GM20431 (cell line): ENCODE measurements around the gene SLC39A10.
"Not testable (repeated sequence)": the region's sequence is repeated elsewhere in the genome, so short reads cannot be mapped to it uniquely, and the experiment has no call there.

Experiments used
- in situ Hi-C: fragments of 300-500 bp; cut with MseI, MboI; formaldehyde crosslinking; loops from one replicate; pipeline ENCODE4 v1.15.0; 2020; ENCODE audit warnings: low sequenced_read_pairs; ENCODE audit not compliant: unreplicated experiment

Gene SLC39A10

DNA sequence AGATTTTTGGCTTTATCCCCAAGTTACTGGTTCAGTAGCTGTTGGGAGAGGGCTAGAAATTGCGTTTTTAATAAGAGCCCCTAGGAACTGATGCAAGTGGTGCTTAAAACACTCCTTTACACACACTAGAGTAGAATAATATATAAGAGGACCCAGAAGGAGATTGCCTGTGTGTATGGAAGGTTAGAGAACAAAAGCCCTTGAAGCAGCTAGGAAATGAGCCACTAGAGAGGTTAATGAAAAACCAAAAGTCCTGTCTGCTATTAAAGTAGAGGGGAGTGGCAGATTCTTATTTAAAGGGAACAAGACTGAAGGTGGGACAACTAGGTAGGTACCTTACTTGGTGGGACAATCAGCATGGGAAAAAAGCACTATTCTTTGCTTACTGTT is 14.4 kb upstream of the SLC39A10 start:
- in situ Hi-C loops, result no loop called here

- in situ Hi-C loops, result not testable (repeated sequence)
These were observed 12.3 kb upstream of the SLC39A10 start for GRCh38 chr2:195644708-195645107.

- in situ Hi-C loops, result no loop called here
These were observed 11.6 kb upstream of the SLC39A10 start for GRCh38 chr2:195645413-195645812.

DNA sequence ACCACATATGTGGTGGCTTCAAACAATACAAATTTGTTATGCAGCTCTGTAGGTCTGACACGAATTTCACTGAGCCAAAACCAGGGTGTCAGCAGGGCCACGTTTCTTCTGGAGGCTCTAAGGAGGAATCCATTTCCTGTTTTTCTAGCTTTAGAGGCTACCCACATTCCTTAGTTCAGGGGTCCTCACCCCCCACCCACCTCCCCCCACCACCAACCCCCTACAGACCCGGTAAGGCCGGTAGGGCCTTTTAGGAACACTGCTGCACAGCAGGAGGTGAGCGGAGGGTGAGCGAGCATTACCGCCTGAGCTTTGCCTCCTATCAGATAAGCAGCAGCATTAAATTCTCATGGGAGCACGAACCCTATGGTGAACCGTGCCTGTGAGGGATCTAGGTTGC is 10.6 kb upstream of the SLC39A10 start:
- in situ Hi-C loops, result no loop called here

GRCh38 chr2:195647302-195647701 is 9.7 kb upstream of the SLC39A10 start:
- in situ Hi-C loops, result no loop called here

DNA sequence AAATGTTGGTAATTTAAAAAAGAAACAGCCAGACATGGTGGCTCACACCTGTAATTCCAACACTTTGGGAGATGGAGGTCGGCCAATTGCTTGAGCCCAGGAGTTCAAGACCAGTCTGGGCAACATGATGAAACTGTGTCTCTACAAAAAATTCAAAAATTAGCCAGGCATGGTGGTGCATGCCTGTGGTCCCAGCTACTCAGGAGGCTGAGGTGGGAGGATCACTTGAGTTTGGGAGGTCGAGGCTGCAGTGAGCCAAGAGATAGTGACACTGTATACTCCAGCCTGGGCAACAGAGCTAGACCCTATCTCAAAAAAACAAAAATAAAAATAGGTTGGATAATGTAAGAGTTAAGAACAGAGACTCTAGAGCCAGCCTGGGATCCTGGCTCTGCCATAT is 8.7 kb upstream of the SLC39A10 start:
- in situ Hi-C loops, result not testable (repeated sequence)

- in situ Hi-C loops, result no loop called here
These were observed 8.2 kb upstream of the SLC39A10 start for GRCh38 chr2:195648787-195649186.

- in situ Hi-C loops, result loop anchor here (25.0 kb wide), 2 partner anchors 137 to 413 kb away; partner anchors contain the start of gene DNAH7
These were observed 7.3 kb upstream of the SLC39A10 start for GRCh38 chr2:195649629-195650190.

DNA sequence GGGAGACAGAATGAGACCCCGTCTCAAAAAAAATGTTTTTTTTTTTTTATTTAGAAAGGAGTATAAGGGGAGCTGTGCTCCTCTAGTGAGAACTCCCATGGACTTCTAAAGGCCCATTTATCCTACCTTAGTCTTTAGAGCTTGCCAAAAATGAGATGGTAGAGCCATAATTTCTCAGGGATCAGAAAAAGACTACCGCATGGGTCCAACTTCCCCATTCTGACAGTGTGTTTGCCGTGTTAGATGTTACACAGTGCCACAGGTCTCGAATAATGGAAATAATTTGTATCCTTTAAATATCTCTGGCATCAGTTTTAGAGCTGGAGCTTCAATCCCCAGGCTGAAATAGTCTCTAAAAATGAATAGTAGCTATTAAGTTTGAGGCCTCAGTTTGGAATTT is 6.0 kb upstream of the SLC39A10 start:
- in situ Hi-C loops, result loop anchor here (25.0 kb wide), 2 partner anchors 139 to 411 kb away; partner anchors contain the start of gene DNAH7

GRCh38 chr2:195652911-195653310 is 4.1 kb upstream of the SLC39A10 start:
- in situ Hi-C loops, result loop anchor here (25.0 kb wide), 2 partner anchors 141 to 409 kb away; partner anchors contain the start of gene DNAH7

DNA sequence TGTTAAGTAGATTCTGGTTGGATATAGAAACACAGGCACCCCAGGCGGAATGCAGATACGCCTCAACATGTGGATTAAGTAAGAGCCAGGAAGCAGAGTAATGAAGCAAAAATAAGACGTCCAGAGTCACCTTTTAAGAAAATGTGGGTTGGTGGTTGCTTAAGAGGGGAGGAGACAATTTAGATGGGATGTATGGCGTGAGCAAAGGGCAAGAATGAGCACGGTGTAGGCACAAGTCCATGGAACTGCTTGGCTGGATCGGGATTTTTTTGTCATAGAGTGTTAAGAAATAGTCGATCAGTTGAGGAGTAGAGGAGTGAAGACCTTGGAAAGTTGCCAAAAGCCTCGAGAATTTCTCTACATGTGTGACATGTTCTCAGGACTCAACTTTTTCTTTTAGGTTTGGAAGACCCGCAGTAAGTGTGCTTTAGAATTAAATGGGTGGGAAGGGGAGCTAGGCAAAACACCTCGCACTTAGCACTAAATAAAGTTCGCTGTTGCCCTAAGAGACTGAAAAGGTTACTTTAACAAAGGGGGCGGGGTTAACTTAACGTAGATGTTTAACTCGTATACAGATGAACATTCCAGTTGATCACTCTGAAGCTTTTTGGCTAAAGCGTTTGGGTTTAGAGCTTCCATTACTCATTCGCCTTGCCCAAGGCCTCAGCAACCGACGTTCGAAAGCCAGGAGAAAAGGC is 716 bp upstream of the SLC39A10 start:
- in situ Hi-C loops, result loop anchor here (25.0 kb wide), 2 partner anchors 144 to 406 kb away; partner anchors contain the start of gene DNAH7

DNA sequence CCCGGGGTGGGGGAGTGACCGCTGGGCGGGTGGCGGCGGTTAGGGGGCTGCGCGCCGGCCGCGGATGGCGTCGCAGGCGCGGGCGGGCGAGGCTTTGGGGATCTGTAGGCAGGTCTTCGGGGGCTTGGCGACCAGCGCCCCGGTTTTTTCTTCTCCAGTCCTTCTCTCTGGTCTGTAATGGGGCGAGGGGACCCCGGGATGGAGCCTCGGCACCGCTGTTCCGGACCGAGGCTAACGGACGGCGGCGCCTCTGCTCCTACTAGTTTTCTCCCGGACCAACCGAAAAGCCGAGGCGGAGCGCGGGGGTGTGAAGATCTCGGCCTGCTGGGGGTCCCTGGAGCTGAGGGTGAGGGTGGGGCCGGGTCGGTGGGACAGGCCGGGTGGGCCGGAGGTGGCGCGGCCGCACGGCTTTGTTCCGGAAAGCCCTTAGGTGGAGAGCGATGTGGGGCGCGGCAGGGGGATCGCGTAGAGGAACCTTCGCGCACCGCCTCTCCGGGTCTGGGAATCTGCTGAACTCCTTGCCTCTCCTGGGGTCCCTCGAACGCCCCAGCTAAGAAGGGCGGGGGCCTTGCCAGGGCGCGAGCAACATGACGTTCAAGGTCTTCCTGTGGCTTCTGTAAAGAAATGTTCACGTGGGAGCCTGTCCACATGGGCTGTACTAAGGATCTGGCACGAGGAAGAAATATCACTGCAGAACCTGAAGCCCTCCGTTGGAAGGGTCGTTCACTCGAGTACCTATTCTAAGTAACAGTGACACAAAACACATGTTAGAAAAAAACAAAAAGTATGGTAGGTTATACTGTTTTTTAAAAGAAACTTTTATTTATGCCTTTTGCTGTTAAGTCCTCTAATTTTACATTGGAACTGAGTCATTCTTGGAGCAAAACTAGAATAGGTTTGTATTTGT is 861 bp downstream of the SLC39A10 start:
- in situ Hi-C loops, result loop anchor here (25.0 kb wide), 2 partner anchors 146 to 404 kb away; partner anchors contain the start of gene DNAH7

DNA sequence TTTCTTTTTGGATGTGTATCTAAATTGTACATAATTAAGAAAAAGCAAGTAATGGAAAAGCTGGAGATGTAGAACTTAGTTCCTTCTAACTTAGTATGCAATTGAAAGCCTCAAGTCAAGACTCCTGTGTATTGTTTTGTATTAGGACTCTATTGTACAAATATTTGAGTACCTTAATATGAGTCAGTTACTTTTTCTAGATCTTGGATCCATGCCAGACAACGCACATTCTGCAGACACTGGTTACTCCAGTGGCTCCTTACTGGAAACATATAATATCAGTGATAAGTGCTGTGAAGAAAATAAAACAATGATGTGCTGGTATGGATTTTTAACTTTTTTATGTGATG is 1.5 kb downstream of the SLC39A10 start:
- in situ Hi-C loops, result loop anchor here (25.0 kb wide), 2 partner anchors 146 to 404 kb away; partner anchors contain the start of gene DNAH7

- in situ Hi-C loops, result loop anchor here (25.0 kb wide), 2 partner anchors 147 to 403 kb away; partner anchors contain the start of gene DNAH7
These were observed 2.1 kb downstream of the SLC39A10 start for GRCh38 chr2:195659114-195659513.

DNA sequence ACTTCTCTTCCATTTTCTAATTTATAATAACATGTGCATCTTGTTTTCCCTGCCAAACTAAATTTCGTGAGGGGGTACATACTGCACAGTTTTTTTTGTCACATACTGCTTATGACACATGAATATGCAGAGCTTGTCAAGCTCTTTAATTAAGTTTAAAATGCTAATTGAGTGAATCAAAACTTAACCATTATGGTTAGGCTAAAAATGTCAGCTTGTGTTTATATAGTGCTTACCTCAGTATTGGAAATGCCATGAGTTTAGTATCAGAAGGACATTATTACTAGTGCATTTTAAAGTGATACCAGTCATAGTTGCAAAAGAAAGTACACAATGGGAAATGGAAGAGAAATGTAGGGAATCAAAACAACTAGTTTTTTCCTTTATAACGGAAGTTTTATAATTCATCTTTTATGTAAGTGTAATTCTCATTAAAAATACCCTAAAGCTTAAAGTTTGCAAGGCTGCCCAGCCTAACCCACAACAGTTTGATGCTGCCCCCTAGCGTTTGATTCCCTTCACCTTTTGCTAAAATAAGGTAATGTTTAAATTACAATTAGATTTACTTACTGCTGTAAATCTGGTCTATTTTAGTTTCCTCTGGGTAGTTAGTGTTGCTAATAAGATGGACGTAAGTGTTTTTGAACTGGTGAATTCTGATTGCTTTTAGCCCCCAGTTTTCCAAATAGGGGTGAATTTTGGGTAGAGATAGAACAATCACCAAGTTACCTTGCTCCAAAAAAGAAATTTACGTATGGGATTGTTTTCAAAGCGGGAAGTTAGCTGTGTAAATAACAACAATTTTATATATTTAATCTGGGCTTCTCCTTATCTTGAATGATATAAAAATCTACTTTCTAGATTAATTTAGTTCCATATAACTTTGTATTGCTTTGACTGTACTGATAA is 3.2 kb downstream of the SLC39A10 start:
- in situ Hi-C loops, result loop anchor here (25.0 kb wide), 2 partner anchors 148 to 402 kb away; partner anchors contain the start of gene DNAH7

GRCh38 chr2:195662138-195662537 is 5.1 kb downstream of the SLC39A10 start:
- in situ Hi-C loops, result loop anchor here (25.0 kb wide), 2 partner anchors 150 to 400 kb away; partner anchors contain the start of gene DNAH7

GRCh38 chr2:195663007-195663406 is 6.0 kb downstream of the SLC39A10 start:
- in situ Hi-C loops, result loop anchor here (25.0 kb wide), 2 partner anchors 151 to 399 kb away; partner anchors contain the start of gene DNAH7

GRCh38 chr2:195664528-195664927 is 7.5 kb downstream of the SLC39A10 start:
- in situ Hi-C loops, result loop anchor here (25.0 kb wide), 2 partner anchors 152 to 398 kb away; partner anchors contain the start of gene DNAH7

GRCh38 chr2:195665153-195665552 is 8.1 kb downstream of the SLC39A10 start:
- in situ Hi-C loops, result loop anchor here (25.0 kb wide), 2 partner anchors 153 to 397 kb away; partner anchors contain the start of gene DNAH7
